PC-9 (cell line): ENCODE measurements around the gene PKNOX2. TPM values are rescaled to one million over a fixed set of nuclear protein-coding genes. Genes with fewer than 3 reads are reported as not detected.

Experiments used
- BruUV-seq: library from RNA; stranded (reverse); fragments of 400-500 nt; replicated peaks from 2 replicates; lab custom pipeline; 2021; lab: Mats Ljungman, UMichigan
- CTCF ChIA-PET: fragments of 300-600 bp; sonication (Branson Sonifier 250); formaldehyde crosslinking; loops from one replicate; lab custom pipeline; 2022; ENCODE audit warnings: antibody characterized with exemption; lab: Charles Lee
- POLR2A ChIA-PET: fragments of 300-600 bp; sonication (Branson Sonifier 250); formaldehyde crosslinking; loops from one replicate; lab custom pipeline; 2022; ENCODE audit warnings: antibody characterized with exemption; ENCODE audit not compliant: unreplicated experiment; lab: Charles Lee
- DNase-seq, 2 experiments: peaks; one replicate each; pipeline versions ENCODE4 v3.0.0 to v3.0.0-alpha.2; 2015 to 2022; ENCODE audit warnings: mixed read lengths in 1 of 2
- H2AFZ ChIP-seq: fragments of 200-600 bp; sonication (generic); 2 replicates; pipeline ENCODE4 v1.8.1; 2017; ENCODE audit warnings: antibody characterized with exemption
- H3F3A ChIP-seq: fragments of 200-600 bp; sonication (generic); 2 replicates; pipeline ENCODE4 v1.8.1; 2017; ENCODE audit warnings: antibody characterized with exemption, mild to moderate bottlenecking, low read depth; ENCODE audit not compliant: insufficient read depth
- H3K27ac ChIP-seq: fragments of 200-600 bp; sonication (generic); 2 replicates; pipeline ENCODE4 v1.6.1; 2016; ENCODE audit warnings: mixed run types
- H3K27me3 ChIP-seq: fragments of 200-600 bp; sonication (generic); 2 replicates; pipeline ENCODE4 v1.6.1; 2016; ENCODE audit warnings: low read depth, mixed run types; ENCODE audit not compliant: insufficient read depth
- H3K36me3 ChIP-seq: fragments of 200-600 bp; sonication (generic); 2 replicates; pipeline ENCODE4 v1.6.1; 2016; ENCODE audit warnings: low read depth, mixed run types
- H3K4me1 ChIP-seq: fragments of 200-600 bp; sonication (generic); replicated peaks from 2 replicates; pipeline ENCODE4 v1.6.1; 2016; ENCODE audit warnings: mixed run types; ENCODE audit not compliant: insufficient read depth
- H3K4me2 ChIP-seq: fragments of 200-600 bp; sonication (generic); 2 replicates; pipeline ENCODE4 v1.6.1; 2017; ENCODE audit warnings: mixed run types
- H3K4me3 ChIP-seq: fragments of 200-600 bp; sonication (generic); 2 replicates; pipeline ENCODE4 v1.6.1; 2016; ENCODE audit warnings: mixed run types
- H3K79me2 ChIP-seq: fragments of 200-600 bp; sonication (generic); 2 replicates; pipeline ENCODE4 v1.6.1; 2017; ENCODE audit warnings: low read depth, mixed run types
- H3K9me2 ChIP-seq: fragments of 200-600 bp; sonication (generic); 2 replicates; pipeline ENCODE4 v1.8.1; 2017; ENCODE audit warnings: mild to moderate bottlenecking; ENCODE audit not compliant: insufficient read depth
- H3K9me3 ChIP-seq: fragments of 200-600 bp; sonication (generic); 2 replicates; pipeline ENCODE4 v1.8.1; 2016; ENCODE audit warnings: low read depth; ENCODE audit not compliant: insufficient read depth
- H4K20me1 ChIP-seq: fragments of 200-600 bp; sonication (generic); 2 replicates; pipeline ENCODE4 v1.8.1; 2017; ENCODE audit not compliant: insufficient read depth
- CTCF ChIP-seq: fragments of 200-600 bp; sonication (generic); conservative IDR thresholded peaks from 2 replicates; pipeline ENCODE4 v1.6.1; 2017; ENCODE audit warnings: mixed run types, antibody characterized with exemption, mild to moderate bottlenecking, moderate library complexity
- EZH2 ChIP-seq: fragments of 200-600 bp; sonication (generic); IDR thresholded peaks from 2 replicates; pipeline ENCODE4 v1.8.0; 2017; ENCODE audit warnings: antibody characterized with exemption, low read depth
- intact Hi-C: fragments of 100-400 bp; cut with micrococcal nuclease; formaldehyde crosslinking; loops from one replicate; pipeline ENCODE4 v1.10.0; 2022; ENCODE audit not compliant: unreplicated experiment
- total RNA-seq: library from RNA; stranded (reverse); gene quantifications from 2 replicates; pipeline ENCODE4 v1.2.3, GENCODE V29; 2021

Gene PKNOX2
- total RNA-seq, 1 experiment from 2014 or later: not detected

GRCh38 chr11:125139778-125140177, 24.8 kb upstream of the PKNOX2 start:
- ChIA-PET CTCF (no interaction called here), POLR2A (no interaction called here)
- Histone ChIP-seq H4K20me1 (no peaks in the 10 kb centered on the region), H2AFZ (no peak overlapping the region), H3K27me3 (no peaks in the 10 kb centered on the region), H3K36me3 (no peaks in the 10 kb centered on the region), H3K4me1 (no peaks in the 10 kb centered on the region), H3F3A (no peaks in the 10 kb centered on the region), H3K79me2 (no peaks in the 10 kb centered on the region), H3K9me2 (no peaks in the 10 kb centered on the region), H3K27ac (no peak overlapping the region), H3K9me3 (no peaks in the 10 kb centered on the region), H3K4me2 (no peak overlapping the region), H3K4me3 (no peak overlapping the region)
- no TSS peak for BruUV-seq
- TF ChIP-seq CTCF (no peak), EZH2 (no peak)
- DNase-seq: no peak
- intact Hi-C loops: loop anchor here (5.0 kb wide), 1 partner anchor 262 kb away; no protein-coding TSS in a partner anchor

- TF ChIP-seq EZH2 (no peak), CTCF (no peak)
- Histone ChIP-seq H3K9me3 (no peaks in the 10 kb centered on the region), H3K4me3 (no peak overlapping the region), H3F3A (no peaks in the 10 kb centered on the region), H4K20me1 (no peaks in the 10 kb centered on the region), H3K79me2 (no peaks in the 10 kb centered on the region), H3K4me1 (no peaks in the 10 kb centered on the region), H3K27me3 (no peaks in the 10 kb centered on the region), H3K9me2 (no peaks in the 10 kb centered on the region), H3K27ac (no peak overlapping the region), H3K4me2 (no peak overlapping the region), H3K36me3 (no peaks in the 10 kb centered on the region), H2AFZ (no peak overlapping the region)
- intact Hi-C loops: loop anchor here (5.0 kb wide), 1 partner anchor 263 kb away; no protein-coding TSS in a partner anchor
- CTCF ChIA-PET: no interaction called here
- POLR2A ChIA-PET: no interaction called here
- DNase-seq: no peak
- no TSS peak for BruUV-seq
Measured at GRCh38 chr11:125140233-125140632, 24.3 kb upstream of the PKNOX2 start.

- no peak for DNase-seq
- no peaks in the 10 kb centered on the region for H3K9me2 ChIP-seq
- ChIA-PET CTCF (no interaction called here), POLR2A (no interaction called here)
- BruUV-seq: no TSS peak
- H2AFZ ChIP-seq: no peak overlapping the region
- H3K27ac ChIP-seq: no peak overlapping the region
- H3K27me3 ChIP-seq: no peaks in the 10 kb centered on the region
- no peaks in the 10 kb centered on the region for H3F3A ChIP-seq
- no peaks in the 10 kb centered on the region for H3K36me3 ChIP-seq
- H3K79me2 ChIP-seq: no peaks in the 10 kb centered on the region
- H3K4me3 ChIP-seq: no peak overlapping the region
- no peak for TF ChIP-seq CTCF
- TF ChIP-seq EZH2: no peak
- no peaks in the 10 kb centered on the region for H3K9me3 ChIP-seq
- no peak overlapping the region for H3K4me2 ChIP-seq
- intact Hi-C loops: loop anchor here (1.0 to 5.0 kb wide), 4 partner anchors 170 to 304 kb away; no protein-coding TSS in a partner anchor
- no peaks in the 10 kb centered on the region for H3K4me1 ChIP-seq
- no peaks in the 10 kb centered on the region for H4K20me1 ChIP-seq
Measured at GRCh38 chr11:125141178-125141577, 23.4 kb upstream of the PKNOX2 start.
